T-helper 1 cell treated with Interleukin-12 subunit alpha and Interleukin-12 subunit beta and Interleukin-4 antibody, amounts not matched to agents 30 ng/mL and 1 ng/mL, for 36 hours (primary cell): ENCODE measurements around the gene SST. TPM values are rescaled to one million over a fixed set of nuclear protein-coding genes. Genes with fewer than 3 reads are reported as not detected.
"Not testable (repeated sequence)": the region's sequence is repeated elsewhere in the genome, so short reads cannot be mapped to it uniquely, and the experiment has no call there.

ENCODE experiments used
- intact Hi-C: fragments of 100-400 bp; cut with micrococcal nuclease; formaldehyde crosslinking; loops from one replicate; pipeline ENCODE4 v1.15.1; 2024
- total RNA-seq: library from RNA; stranded (reverse); gene quantifications from 2 replicates; pipeline ENCODE4 v1.2.3, GENCODE V29; 2022

Gene SST
- total RNA-seq, 1 donor from 2014 or later, result not detected

- intact Hi-C loops, result no loop called here
Observed at GRCh38 chr3:187684880-187685279, 14.7 kb upstream of the SST start.

- intact Hi-C loops, result no loop called here
Observed at GRCh38 chr3:187684444-187684843, 14.2 kb upstream of the SST start.

- intact Hi-C loops, result not testable (repeated sequence)
Observed at GRCh38 chr3:187681756-187682155, 11.6 kb upstream of the SST start.

DNA sequence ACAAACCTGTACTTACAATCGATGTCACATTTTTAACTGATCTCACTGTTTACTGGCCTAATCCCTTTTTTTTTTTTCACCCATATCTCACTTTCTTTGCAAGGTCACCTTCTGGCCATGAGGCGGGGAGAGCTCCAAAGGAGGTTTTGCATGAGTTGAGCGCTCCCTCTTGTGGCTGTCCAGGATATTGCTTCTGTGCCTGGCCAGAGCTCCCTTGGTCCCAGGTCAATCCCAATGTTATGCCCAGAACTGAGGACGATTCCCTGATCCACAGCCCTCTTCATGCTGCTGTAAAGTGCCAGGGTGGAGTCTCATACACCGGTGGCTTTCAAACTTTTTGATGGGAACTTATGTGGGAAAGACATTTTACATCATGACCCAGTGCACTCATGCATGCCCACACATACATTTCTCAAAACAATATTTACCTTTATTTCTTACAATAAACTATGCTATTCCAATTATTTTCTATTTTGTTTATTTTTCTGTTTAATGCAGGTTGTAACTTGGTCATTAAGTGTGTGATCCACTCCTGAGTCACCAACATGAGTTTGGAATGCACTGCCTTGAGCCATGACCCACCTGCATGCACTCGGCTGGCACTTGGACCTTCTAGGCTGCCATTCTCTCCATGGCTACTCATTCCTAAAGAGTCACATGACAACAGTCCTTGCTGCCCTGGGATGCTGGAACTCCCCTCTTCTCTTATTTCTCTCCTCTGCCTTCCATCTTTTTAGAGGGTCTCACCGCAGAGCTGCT is 9.6 kb upstream of the SST start:
- intact Hi-C loops, result loop anchor here (1.0 kb wide), 4 partner anchors 34 to 460 kb away; no protein-coding TSS in a partner anchor

GRCh38 chr3:187678726-187679268 is 8.6 kb upstream of the SST start:
- intact Hi-C loops, result loop anchor here (1.0 kb wide), 4 partner anchors 36 to 458 kb away; no protein-coding TSS in a partner anchor

GRCh38 chr3:187677604-187678003 is 7.4 kb upstream of the SST start:
- intact Hi-C loops, result no loop called here

DNA sequence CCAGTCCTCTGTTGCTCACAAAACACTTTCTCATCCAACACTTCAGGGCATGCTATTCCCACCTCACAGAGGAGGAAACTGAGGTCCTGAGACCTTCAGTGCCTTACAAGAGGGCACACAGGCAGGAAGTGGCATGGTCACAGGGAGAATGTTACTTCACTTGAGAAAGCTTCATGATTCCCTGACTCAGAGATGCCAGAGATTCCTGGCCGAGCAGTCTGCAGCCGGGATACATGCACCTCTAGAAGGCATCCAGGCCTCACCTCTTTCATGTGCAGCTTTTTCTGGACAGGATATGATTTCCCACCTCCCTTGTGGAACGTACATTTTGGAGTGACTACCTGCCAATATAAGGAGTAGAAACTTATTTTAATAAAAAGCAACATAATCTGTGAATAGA is 2.8 kb upstream of the SST start:
- intact Hi-C loops, result no loop called here

DNA sequence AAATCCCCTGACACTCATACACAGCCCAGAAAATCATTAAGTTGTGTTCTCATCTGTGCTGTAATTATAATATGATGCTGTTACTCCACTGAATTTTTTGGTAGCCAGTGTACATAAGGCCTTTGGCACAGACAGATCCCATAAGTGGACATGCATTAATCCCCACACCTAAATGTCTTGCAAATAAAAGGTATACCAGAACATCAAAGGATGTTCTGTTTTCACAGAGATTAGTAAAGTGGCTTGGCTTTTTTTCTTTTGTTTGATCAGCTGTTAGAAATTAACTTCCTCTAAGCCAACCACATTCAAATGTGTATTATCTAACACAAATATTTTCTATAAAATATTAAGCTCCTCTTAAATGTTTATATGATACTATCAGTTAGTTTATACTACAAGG is 2.7 kb downstream of the SST start:
- intact Hi-C loops, result no loop called here

- intact Hi-C loops, result no loop called here
Observed at GRCh38 chr3:187665764-187666402, 4.3 kb downstream of the SST start.

GRCh38 chr3:187665010-187665409 is 5.2 kb downstream of the SST start:
- intact Hi-C loops, result no loop called here

- intact Hi-C loops, result no loop called here
Observed at GRCh38 chr3:187662848-187663409, 7.3 kb downstream of the SST start.

GRCh38 chr3:187661267-187661666 is 8.9 kb downstream of the SST start:
- intact Hi-C loops, result no loop called here

DNA sequence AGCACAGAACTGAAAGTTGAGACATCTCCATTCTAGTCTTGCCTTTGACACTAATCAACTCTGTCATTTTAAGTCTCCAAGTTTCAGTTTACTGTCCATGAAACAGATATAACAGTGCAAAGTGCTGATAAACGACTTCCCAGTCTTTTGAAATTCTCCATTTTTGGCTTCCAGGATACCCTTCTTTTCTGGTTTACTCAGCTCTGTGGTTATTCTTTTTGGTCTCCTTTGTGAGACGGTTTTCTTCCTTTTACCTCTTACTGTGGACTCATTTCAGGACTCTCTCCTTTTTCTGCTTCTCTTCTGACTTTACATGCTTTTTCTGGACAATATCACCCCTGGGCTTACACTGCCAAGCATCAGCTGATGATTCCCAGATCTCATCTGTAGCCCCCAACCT is 18.9 kb downstream of the SST start:
- intact Hi-C loops, result no loop called here

GRCh38 chr3:187648177-187648576 is 22.0 kb downstream of the SST start:
- intact Hi-C loops, result no loop called here

- intact Hi-C loops, result no loop called here
Observed at GRCh38 chr3:187646906-187647660, 23.1 kb downstream of the SST start.

DNA sequence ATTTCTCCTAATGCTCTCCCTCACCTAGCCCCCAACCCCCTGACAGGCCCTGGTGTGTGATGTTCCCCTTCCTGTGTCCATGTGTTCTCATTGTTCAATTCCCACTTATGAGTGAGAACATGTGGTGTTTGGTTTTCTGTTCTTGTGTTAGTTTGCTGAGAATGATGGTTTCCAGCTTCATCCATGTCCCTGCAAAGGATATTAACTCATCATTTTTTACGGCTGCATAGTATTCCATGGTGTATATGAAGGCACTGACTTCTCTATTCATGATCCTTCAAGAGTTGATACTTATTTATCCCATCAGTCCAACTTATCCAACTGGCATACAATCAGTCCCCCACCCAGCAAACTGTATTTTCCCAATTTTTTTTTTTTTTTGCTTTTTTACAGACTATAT is 24.8 kb downstream of the SST start:
- intact Hi-C loops, result not testable (repeated sequence)

- intact Hi-C loops, result no loop called here
Observed at GRCh38 chr3:187642861-187643260, 27.3 kb downstream of the SST start.

DNA sequence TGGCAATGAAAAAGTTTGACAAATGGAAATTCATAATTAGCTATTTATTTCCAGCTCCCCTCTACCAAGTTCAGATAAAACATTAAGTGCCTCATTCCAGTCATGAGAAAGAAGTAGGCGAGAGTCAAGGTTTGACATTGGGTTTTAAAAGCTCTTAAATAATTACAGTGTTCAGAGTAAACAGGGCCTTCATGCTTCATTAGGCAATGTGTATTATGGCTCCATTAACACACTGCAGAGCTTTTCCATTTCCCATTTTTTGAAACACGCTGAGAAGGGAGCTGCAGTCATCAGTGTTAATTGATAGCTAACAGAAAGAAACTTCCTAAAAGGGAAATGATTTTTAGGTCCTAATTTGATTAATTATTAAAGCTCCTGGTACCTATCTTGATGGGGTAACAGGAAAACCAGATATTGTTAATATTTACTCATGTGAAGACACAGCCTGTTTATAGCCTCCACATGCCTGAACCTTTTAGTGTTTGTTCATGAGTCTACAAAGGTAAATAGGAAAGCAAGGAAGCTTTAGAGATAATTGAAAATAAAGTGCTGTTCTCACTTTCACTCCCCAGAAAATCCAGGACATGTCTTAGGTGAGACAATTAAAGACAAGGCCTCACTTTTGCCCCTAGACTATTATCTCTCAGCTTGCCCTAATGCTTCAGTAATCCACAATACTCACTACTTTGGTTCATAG is 28.7 kb downstream of the SST start:
- intact Hi-C loops, result no loop called here

DNA sequence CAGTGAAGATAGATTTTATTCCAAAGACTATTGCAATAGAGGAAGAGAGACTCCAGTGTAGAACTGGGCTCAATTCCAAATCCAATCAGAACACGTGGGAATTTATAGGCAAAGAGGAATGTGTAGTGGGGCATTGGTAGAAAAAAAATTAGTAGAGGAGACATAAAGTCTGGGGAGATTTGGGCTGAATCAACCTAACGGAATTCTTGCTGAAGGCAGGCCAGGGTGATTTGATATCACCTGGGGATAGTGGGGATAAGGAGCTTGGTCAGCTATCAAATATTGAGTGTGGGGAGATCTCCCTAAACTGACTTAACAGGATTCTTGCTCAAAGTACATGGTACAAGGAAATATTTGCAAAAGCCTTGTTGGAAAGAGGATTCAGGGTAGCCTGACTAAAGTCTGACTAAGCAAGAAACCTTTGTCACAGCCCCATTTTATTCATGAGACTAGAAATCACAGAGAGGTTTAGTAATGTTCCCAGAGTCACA is 29.6 kb downstream of the SST start:
- intact Hi-C loops, result no loop called here

DNA sequence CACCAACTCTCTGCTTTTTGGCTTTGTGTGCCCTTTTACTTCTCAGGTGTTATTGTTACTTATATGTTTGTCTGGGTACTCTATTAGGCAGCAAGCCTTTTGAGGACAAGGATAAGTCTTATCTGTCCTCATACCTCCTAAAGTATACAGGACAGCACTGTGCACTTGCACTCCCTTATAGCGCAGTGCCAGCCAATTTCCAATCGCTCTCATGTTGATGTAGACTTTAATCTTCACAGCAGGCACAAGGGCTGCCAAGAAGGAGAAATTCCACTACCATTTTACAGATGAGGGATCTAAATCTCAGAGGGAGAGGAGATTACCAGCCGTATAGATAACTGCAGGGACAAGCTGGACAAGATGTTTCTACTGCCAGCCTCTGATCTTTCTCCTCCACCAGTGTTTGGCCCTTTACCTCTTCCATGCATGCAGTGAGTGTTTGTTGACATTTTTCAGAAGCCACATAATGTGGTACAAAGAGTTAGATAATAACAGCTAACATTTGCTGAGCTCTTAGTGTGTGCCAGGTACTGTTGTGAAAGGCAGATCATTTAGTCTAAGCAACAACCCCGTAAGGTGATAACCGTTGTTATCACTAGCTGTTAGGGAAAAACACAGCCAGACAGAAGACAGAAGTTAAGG is 30.1 kb downstream of the SST start:
- intact Hi-C loops, result no loop called here
